ENCODE results near the gene LRRC73. TPM values are rescaled to one million over a fixed set of nuclear protein-coding genes. Genes with fewer than 3 reads are reported as not detected.

Gene LRRC73
- total RNA-seq, 4 donors from 2014 or later: not detected

DNA sequence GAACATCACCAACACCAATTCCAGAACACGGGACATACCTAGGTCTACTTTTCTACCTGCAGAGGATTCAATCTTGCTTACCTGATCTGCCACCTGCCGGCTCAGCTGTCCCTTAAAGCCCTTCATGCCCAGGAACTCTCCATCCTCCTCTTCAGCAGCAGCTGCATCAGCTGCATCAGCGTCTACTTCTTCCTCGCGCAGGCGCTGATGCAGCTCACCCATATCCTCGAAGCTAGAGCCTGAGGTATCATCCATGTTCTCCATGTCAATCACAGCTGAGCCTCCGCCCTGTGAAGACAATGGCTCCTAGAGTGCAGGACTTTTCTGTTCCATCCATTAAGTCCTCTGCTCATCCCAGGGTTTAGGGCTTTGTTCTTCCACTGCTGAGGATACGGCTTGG lies 5.7 kb upstream of the LRRC73 start:
- no peaks in the 10 kb centered on the region for H3K9me3 ChIP-seq
- H3K4me3 ChIP-seq: peak overlapping the region; percentile 74 to 97 (median 87)
- intact Hi-C loops (cut with DNase I; ENCODE audit: low total_unique reads) (loop anchor here (2.0 to 5.0 kb wide), 2 partner anchors 89 to 334 kb away; partner anchors contain the start of genes ABCC10 and CUL9), in situ Hi-C loops (cut with MboI; ENCODE audit: low sequenced_read_pairs in 4 of 4) (loop anchor here in 1 of 4 donors (25.0 kb wide), 1 partner anchor 279 kb away; the partner anchor contains the start of genes DNPH1 and TTBK1)
- H3K27ac ChIP-seq: peak overlapping the region; percentile 88 to 98 (median 90)
- no peak for DNase-seq
- peaks cover 28 to 34% of the 10 kb centered on the region in 2 donors for H3K4me1 ChIP-seq
- no peak for ATAC-seq
- H3K27me3 ChIP-seq: no peaks in the 10 kb centered on the region
- TF ChIP-seq POLR2A (IDR thresholded peaks at IDR 0.05): no peak
- TF ChIP-seq, protein P1, sequence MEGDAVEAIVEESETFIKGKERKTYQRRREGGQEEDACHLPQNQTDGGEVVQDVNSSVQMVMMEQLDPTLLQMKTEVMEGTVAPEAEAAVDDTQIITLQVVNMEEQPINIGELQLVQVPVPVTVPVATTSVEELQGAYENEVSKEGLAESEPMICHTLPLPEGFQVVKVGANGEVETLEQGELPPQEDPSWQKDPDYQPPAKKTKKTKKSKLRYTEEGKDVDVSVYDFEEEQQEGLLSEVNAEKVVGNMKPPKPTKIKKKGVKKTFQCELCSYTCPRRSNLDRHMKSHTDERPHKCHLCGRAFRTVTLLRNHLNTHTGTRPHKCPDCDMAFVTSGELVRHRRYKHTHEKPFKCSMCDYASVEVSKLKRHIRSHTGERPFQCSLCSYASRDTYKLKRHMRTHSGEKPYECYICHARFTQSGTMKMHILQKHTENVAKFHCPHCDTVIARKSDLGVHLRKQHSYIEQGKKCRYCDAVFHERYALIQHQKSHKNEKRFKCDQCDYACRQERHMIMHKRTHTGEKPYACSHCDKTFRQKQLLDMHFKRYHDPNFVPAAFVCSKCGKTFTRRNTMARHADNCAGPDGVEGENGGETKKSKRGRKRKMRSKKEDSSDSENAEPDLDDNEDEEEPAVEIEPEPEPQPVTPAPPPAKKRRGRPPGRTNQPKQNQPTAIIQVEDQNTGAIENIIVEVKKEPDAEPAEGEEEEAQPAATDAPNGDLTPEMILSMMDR (IDR thresholded peaks at IDR 0.05 in 4 of 5, conservative IDR thresholded peaks at IDR 0.05 in 1 of 5): no peak
- H3K36me3 ChIP-seq: peaks cover 0 to 66% of the 10 kb centered on the region in 2 donors

DNA sequence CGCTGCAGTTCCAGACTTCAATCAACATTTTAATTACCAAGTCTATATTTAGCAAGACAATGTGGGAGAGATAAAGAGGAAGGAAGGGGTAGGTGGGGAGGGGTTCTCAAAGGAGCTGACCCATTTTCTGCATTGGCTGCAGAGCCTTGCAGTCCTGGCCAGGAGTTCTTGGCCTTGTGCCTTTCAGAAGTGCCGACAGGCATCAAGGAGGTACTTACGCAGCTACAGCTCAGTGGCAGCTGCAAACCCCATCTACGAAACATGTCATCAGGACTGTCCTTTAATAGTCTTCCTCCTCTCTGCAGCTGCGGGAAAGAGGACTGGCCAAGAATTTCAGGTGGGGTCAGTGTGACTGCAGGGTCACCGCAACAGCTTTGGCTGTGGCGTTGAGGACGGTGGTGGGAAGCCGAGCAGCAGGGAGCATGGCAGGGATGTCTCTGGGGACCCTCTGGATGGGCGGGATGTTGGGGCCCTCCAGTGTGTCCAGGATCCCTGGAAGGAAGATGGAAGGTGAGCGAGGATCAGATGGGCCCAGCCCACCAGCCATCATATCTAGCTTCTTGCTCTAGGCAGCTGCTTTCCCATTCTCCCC lies 1.8 kb upstream of the LRRC73 start:
- H3K27ac ChIP-seq: no peak overlapping the region
- H3K27me3 ChIP-seq: peaks cover 4 to 7% (median 6%) of the 10 kb centered on the region in 3 donors
- no peak overlapping the region for H3K4me3 ChIP-seq
- DNase-seq (no peak), ATAC-seq (no peak)
- peaks cover 25 to 29% of the 10 kb centered on the region in 2 donors for H3K4me1 ChIP-seq
- TF ChIP-seq, protein P1 (IDR thresholded peaks at IDR 0.05 in 4 of 5, conservative IDR thresholded peaks at IDR 0.05 in 1 of 5): no peak
- no peak for TF ChIP-seq POLR2A (IDR thresholded peaks at IDR 0.05)
- peaks cover 0 to 49% of the 10 kb centered on the region in 2 donors for H3K36me3 ChIP-seq
- in situ Hi-C loops (cut with MboI; ENCODE audit: low sequenced_read_pairs in 4 of 4) (loop anchor here in 1 of 4 donors (25.0 kb wide), 1 partner anchor 275 kb away; the partner anchor contains the start of genes DNPH1 and TTBK1), intact Hi-C loops (cut with DNase I; ENCODE audit: low total_unique reads) (no loop called here)
- no peaks in the 10 kb centered on the region for H3K9me3 ChIP-seq

DNA sequence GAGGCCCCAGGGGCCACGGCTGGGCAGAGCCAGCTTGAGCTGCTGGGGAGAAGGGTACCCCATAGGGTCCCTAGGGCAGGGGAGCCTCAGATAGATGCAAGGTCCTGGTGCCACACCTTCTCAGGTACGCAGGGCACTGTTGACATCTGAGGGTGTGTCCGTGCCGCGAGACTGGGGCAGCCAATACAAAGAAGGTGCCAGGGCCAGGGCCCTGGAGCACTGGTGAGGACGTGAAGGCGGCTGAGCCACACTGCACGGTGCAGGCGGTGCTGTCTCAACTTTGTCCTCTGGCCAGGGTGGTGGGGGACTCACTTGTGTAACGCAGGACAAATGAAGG lies 649 bp upstream of the LRRC73 start:
- ATAC-seq: no peak
- Histone ChIP-seq H3K4me3 (peak overlapping the region in 3 of 4 donors; percentile 59 to 75 (median 71)), H3K36me3 (peaks cover 0 to 50% of the 10 kb centered on the region in 2 donors), H3K27ac (peak overlapping the region in 3 of 4 donors; percentile 10 to 53 (median 16)), H3K9me3 (no peaks in the 10 kb centered on the region), H3K4me1 (peaks cover 21 to 26% of the 10 kb centered on the region in 2 donors), H3K27me3 (peaks cover 4 to 7% (median 6%) of the 10 kb centered on the region in 3 donors)
- TF ChIP-seq, protein P1 (IDR thresholded peaks at IDR 0.05 in 4 of 5, conservative IDR thresholded peaks at IDR 0.05 in 1 of 5): no peak
- TF ChIP-seq POLR2A (IDR thresholded peaks at IDR 0.05): no peak
- DNase-seq: no peak
- intact Hi-C loops (cut with DNase I; ENCODE audit: low total_unique reads) (no loop called here), in situ Hi-C loops (cut with MboI; ENCODE audit: low sequenced_read_pairs in 4 of 4) (loop anchor here in 1 of 4 donors (25.0 kb wide), 1 partner anchor 273 kb away; the partner anchor contains the start of genes DNPH1 and TTBK1)

DNA sequence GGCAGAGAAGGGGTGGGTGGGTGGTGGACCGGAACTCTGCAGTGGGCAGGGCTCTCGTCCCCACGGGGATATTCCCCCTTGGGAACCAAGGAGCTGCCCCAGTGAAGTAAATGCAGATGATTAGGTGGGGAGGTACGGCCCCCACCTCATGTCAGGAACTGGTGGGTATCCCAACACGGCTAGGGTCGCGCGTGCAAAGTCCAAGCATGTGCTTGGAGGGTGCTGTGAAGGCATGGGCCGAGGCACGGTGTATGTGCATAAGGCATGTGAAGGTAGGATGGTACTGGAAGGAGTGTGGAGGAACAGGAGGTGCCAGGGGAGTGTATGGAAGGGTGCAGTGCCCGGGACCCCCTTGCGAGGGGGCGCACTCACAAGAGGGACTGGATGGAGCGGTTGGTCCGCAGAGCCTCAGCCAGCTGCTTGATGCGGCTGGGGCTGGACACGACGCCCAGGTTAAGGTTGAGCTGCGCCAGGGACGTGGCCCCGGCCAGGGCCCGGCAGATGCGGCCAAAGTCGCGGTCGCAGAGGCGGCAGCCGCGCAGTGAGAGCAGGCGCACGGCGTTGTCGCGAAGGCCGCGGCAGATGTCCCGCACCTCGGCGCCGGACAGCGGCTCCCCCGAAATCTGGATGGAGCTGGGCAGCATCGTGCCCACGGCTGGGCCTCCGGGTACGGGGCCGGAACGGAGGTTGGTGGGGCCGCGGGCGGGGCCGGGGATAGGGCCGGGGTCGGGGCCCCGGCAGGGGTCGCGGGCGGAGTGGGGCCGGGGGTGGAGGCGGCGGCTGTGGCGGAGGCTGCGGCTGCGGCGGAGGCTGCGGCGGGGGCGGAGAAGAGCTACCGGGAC lies 783 bp downstream of the LRRC73 start:
- Histone ChIP-seq H3K4me1 (peaks cover 12 to 13% of the 10 kb centered on the region in 2 donors), H3K36me3 (peaks cover 0 to 49% of the 10 kb centered on the region in 2 donors), H3K4me3 (peak overlapping the region; percentile 59 to 89 (median 73)), H3K27ac (no peak overlapping the region), H3K9me3 (no peaks in the 10 kb centered on the region), H3K27me3 (peaks cover 4 to 7% (median 6%) of the 10 kb centered on the region in 3 donors)
- intact Hi-C loops (cut with DNase I; ENCODE audit: low total_unique reads) (loop anchor here (5.0 kb wide), 1 partner anchor 142 kb away; the partner anchor contains the start of gene ZNF318), in situ Hi-C loops (cut with MboI; ENCODE audit: low sequenced_read_pairs in 4 of 4) (loop anchor here in 3 of 4 donors (10.0 to 25.0 kb wide), 2 partner anchors 55 to 272 kb away; partner anchors contain the start of genes DLK2 (in 2 of the 3), DNPH1 (in 1 of the 3) and TTBK1 (in 1 of the 3))
- TF ChIP-seq, protein P1 (IDR thresholded peaks at IDR 0.05 in 4 of 5, conservative IDR thresholded peaks at IDR 0.05 in 1 of 5): no peak
- no peak for TF ChIP-seq POLR2A (IDR thresholded peaks at IDR 0.05)
- peak in 1 of 2 donors; percentile 8 for ATAC-seq
- no peak for DNase-seq

Data from gastrocnemius medialis (tissue), 4 donors.